HG03342 (cell line): Measurements from ENCODE around the gene MCM5.
"Not testable (repeated sequence)": the region's sequence is repeated elsewhere in the genome, so short reads cannot be mapped to it uniquely, and the experiment has no call there.

Source experiments
- ATAC-seq: cut with Tn5 transposase; IDR thresholded peaks from one replicate; pipeline ENCODE4 v1.9.1; 2021; ENCODE audit warnings: mild to moderate bottlenecking, moderate library complexity; ENCODE audit not compliant: unreplicated experiment

Gene MCM5

GRCh38 chr22:35470903-35471321 is 71.0 kb downstream of the MCM5 start:
- no peak for ATAC-seq

DNA sequence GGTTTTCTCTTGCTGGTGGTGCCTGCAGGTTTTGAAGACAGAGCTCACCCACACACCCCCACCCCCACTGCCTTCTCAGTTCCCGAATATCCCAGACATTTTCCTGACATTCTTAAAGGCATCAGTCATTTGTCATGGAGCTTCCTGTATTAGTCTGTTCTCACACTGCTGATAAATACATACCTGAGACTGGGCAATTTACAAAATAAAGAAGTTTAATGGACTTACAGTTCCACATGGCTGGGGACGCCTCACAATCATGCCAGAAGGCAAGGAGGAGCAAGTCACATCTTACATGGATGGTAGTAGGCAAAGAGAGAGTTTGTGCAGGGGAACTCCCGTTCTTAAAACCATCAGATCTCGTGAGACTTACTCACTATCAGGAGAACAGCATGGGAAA is 71.6 kb downstream of the MCM5 start:
- ATAC-seq, result not testable (repeated sequence)

- ATAC-seq, result no peak
These were observed 72.5 kb downstream of the MCM5 start for GRCh38 chr22:35472488-35472887.

DNA sequence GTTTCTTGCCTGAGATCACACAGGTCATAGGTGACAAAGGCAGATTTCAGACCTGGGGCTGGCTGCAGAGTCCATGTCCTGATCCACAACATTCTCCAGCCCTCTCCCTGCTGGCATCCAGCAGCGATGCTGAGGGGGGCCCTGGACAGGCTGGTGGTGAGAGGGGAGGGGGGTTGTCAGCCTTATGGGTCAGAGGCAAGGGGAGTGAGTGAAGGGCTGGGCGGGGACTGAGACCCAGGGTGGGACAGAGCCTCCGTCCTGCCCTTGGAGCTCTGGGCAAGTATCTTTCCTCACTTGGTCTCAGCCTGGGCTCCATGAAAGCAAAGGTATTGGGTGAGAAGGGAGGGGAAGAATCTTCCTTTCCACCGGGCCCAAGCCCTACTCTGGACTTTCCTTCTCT is 74.0 kb downstream of the MCM5 start:
- ATAC-seq, result no peak
